Forelimb muscle (tissue), 1 donor: Measurements from ENCODE around the gene F11. TPM values are rescaled to one million over a fixed set of nuclear protein-coding genes. Genes with fewer than 3 reads are reported as not detected.
"Not testable (repeated sequence)": the region's sequence is repeated elsewhere in the genome, so short reads cannot be mapped to it uniquely, and the experiment has no call there.

Experiments used
- DNase-seq: peaks from one replicate; pipeline ENCODE4 v3.0.0-alpha.2; 2013; ENCODE audit warnings: low read depth
- polyA plus RNA-seq: library from polyadenylated mRNA; unstranded; fragments of 120-200 nt; gene quantifications from one replicate; pipeline ENCODE4 v1.2.1, GENCODE V29; 2013; ENCODE audit not compliant: insufficient read length

Gene F11
- polyA plus RNA-seq, 1 donor, result not detected

- no peak for DNase-seq
Observed at GRCh38 chr4:186249785-186250754, 15.9 kb upstream of the F11 start.

GRCh38 chr4:186250760-186251159, 15.2 kb upstream of the F11 start:
- no peak for DNase-seq

GRCh38 chr4:186255122-186255521, 10.9 kb upstream of the F11 start:
- DNase-seq, result no peak

- DNase-seq, result no peak
Observed at GRCh38 chr4:186258216-186258811, 7.7 kb upstream of the F11 start.

GRCh38 chr4:186260117-186260503, 5.9 kb upstream of the F11 start:
- DNase-seq, result no peak

- no peak for DNase-seq
Observed at GRCh38 chr4:186260504-186261448, 5.2 kb upstream of the F11 start.

- DNase-seq, result no peak
Observed at GRCh38 chr4:186264660-186265059, 1.3 kb upstream of the F11 start.

GRCh38 chr4:186265250-186265649, 739 bp upstream of the F11 start:
- DNase-seq, result not testable (repeated sequence)

GRCh38 chr4:186266729-186267456, 904 bp downstream of the F11 start:
- DNase-seq, result no peak

GRCh38 chr4:186271081-186271678, 5.2 kb downstream of the F11 start:
- DNase-seq, result no peak

GRCh38 chr4:186272699-186273391, 6.9 kb downstream of the F11 start:
- DNase-seq, result no peak

- DNase-seq, result not testable (repeated sequence)
Observed at GRCh38 chr4:186273392-186273789, 7.4 kb downstream of the F11 start.

GRCh38 chr4:186283311-186283710, 17.3 kb downstream of the F11 start:
- no peak for DNase-seq

- DNase-seq, result no peak
Observed at GRCh38 chr4:186285147-186285546, 19.2 kb downstream of the F11 start.

- no peak for DNase-seq
Observed at GRCh38 chr4:186286581-186286980, 20.6 kb downstream of the F11 start.

GRCh38 chr4:186291256-186291890, 25.4 kb downstream of the F11 start:
- no peak for DNase-seq

- no peak for DNase-seq
Observed at GRCh38 chr4:186294160-186294559, 28.2 kb downstream of the F11 start.

- no peak for DNase-seq
Observed at GRCh38 chr4:186296481-186296880, 30.5 kb downstream of the F11 start.

GRCh38 chr4:186297013-186297645, 31.1 kb downstream of the F11 start:
- peak; percentile 26 for DNase-seq
